ENCODE measurements around the gene PARPBP.

- no peak for TF ChIP-seq CTCF (IDR thresholded peaks at IDR 0.05)
- TF ChIP-seq POLR2A (IDR thresholded peaks at IDR 0.05): no peak
Observed at GRCh38 chr12:102171951-102172350, 52.0 kb downstream of the PARPBP start.
